Posterior cingulate gyrus (tissue), 11 donors: ENCODE results near the gene MRI1.
"Not testable (repeated sequence)": the region's sequence is repeated elsewhere in the genome, so short reads cannot be mapped to it uniquely, and the experiment has no call there.

Experiments
- DNase-seq, 10 donors: peaks; one replicate each; pipeline versions ENCODE4 v3.0.0 to v3.0.0-alpha.2; 2020 to 2021; ENCODE audit warnings: mixed read lengths in 3 of 10
- intact Hi-C: fragments of 100-400 bp; cut with DNase I; formaldehyde crosslinking; loops from one replicate; pipeline ENCODE4 v1.15.1; 2023

The MRI1 gene

GRCh38 chr19:13764101-13764807 is at the start of gene MRI1:
Gene MRI1 (plus strand): TSS chr19:13764522. CDS start chr19:13764589, 67 bp downstream.
- intact Hi-C loops: no loop called here

DNA sequence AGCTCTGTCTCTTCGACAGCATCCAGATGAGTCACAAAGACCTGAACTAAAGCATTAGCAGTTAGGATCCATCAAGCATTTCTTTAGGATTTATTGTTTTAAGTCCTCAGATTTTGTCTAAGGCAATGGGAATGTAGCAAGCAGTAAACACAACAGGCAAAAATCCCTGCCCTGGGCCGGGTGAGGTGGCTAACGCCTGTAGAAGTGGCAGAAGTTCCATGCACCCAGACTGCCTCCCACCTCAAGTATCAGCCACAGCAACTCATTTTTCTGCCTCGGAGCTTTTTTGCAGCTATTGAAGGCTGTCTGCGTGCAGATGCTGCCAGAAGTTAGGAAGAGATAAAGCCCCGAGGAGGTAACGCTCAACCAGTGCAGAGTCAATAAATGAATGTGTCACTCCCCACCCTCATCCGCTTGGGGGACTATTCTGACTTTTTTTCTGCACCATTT is 47.1 kb upstream of the MRI1 start:
- intact Hi-C loops: loop anchor here (5.0 kb wide), 1 partner anchor 100 kb away; no protein-coding TSS in a partner anchor
- no peak for DNase-seq

More at GRCh38 chr19:13764101-13764807, at the start of gene MRI1:
- peak; percentile 65 to 98 (median 86) for DNase-seq

DNA sequence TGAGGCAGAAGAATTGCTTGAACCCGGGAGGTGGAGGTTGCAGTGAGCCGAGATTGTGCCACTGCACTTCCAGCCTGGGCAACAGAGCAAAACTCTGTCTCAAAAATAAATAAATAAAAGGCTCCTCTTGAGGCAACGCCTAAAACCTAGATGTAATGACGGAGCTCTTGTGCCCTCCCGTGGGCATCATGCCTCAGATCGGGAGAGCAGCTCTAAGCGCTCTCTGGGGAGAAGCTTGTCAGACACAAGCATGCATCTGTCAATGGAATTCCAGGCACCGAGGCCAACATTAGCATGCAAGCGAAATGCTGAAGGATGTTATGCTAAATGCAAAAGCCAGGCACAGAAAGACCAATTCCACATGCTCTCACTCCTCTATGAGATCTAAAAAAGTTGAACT is 45.6 kb upstream of the MRI1 start:
- peak; percentile 41 to 96 (median 74) for DNase-seq
- intact Hi-C loops: loop anchor here (2.0 to 5.0 kb wide), 2 partner anchors 101 to 122 kb away; no protein-coding TSS in a partner anchor

DNA sequence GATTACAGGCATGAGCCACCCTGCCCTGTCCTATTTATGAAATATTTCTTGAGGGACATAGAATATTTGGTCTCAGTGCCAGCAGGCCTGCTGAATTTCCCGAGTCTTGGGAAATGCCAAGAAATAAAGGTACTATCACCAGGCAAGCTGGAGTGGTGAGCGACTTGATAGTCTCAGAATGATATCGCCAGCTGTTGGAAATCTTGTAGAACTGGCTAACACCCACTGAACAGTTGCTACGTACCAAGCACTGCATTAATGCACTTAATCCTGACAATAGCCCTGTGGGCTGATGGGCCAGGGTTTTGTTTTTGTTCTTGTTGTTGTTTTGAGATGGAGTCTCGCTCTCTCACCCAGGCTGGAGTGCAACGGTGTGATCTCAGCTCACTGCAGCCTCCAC is 42.2 kb upstream of the MRI1 start:
- intact Hi-C loops: loop anchor here (5.0 kb wide), 1 partner anchor 445 kb away; no protein-coding TSS in a partner anchor
- no peak for DNase-seq

DNA sequence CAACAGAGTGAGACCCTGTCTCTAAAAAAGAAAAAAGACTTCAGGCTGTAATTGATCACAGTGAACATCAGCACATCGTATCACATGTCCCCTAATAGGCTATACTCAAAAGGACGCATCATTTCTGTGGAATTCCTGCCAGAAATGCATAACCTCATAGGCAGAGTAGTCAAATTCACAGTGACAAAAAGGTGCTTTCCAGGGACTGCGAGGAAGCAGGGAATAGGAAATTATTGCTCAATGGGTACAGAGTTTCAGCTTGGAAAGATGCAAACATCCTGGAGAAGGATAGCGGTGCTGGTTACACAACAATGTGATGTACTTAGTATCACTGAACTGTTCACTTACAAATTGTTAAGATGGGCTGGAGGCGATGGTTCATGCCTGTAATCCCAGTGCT is 41.1 kb upstream of the MRI1 start:
- no peak for DNase-seq
- intact Hi-C loops: loop anchor here (5.0 kb wide), 1 partner anchor 446 kb away; no protein-coding TSS in a partner anchor

DNA sequence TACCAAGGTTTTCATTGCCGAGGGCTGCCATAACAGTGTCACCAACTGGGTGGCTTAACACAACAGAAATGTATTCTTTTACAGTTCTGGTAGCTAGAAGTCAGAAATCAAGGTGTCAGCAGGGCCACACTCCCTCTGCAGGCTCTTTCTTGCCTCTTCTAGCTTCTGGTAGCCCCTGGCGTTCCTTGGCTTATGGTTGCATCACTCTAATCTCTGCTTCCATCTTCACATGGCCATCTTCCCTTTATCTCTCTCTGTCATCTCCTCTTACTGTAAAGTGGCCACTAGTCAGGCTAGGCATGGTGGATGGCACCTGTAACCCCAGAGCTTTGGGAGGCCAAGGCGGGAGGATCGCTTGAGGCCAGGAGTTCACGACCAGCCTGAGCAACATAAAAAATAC is 38.0 kb upstream of the MRI1 start:
- intact Hi-C loops: no loop called here
- no peak for DNase-seq

DNA sequence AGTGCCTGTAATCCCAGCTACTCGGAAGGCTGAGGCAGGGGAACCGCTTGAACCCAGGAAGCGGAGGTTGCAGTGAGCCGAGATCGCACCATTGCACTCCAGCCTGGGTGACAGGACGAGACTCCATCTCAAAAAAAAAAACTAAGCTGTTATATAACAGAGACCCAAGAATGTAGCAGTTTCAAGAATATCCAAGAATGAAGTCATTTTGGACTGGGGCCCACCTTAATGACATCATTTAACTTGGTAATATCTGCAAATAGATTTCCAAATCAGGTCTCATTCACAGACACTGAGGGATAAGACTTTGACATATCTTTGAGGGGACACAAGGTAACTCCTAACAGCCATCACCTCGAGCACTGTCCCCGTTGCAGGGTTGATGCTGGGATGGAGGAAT is 36.5 kb upstream of the MRI1 start:
- DNase-seq: no peak
- intact Hi-C loops: no loop called here

GRCh38 chr19:13729859-13730258 is 34.5 kb upstream of the MRI1 start:
- DNase-seq: no peak
- intact Hi-C loops: no loop called here

GRCh38 chr19:13731147-13731964 is 33.0 kb upstream of the MRI1 start:
- peak; percentile 95 to 100 (median 97) for DNase-seq
- intact Hi-C loops: no loop called here

DNA sequence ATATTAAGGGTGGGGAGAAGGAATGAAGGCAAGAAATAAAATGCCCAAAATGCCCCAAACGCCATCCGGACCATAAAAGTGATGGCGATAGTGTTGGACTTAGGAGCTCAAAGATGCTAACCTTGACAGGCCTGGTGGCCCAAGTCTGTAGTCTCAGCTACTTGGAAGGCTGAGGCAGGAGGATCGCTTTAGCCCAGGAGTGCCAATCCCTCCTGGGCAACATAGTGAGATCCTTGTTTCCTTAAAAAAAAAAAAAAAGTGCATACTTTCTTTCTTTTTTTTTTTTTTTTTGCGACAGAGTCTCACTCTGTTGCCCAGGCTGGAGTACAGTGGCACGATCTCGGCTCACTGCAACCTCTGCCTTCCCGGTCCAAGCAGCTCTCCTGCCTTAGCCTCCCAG is 32.0 kb upstream of the MRI1 start:
- intact Hi-C loops: no loop called here
- no peak for DNase-seq

GRCh38 chr19:13734751-13735150 is 29.6 kb upstream of the MRI1 start:
- intact Hi-C loops: no loop called here

GRCh38 chr19:13738073-13738472 is 26.2 kb upstream of the MRI1 start:
- no peak for DNase-seq
- intact Hi-C loops: no loop called here

More at GRCh38 chr19:13734751-13735150, 29.6 kb upstream of the MRI1 start:
- no peak for DNase-seq

GRCh38 chr19:13741893-13742292 is 22.4 kb upstream of the MRI1 start:
- no peak for DNase-seq
- intact Hi-C loops: no loop called here

GRCh38 chr19:13742756-13743155 is 21.6 kb upstream of the MRI1 start:
- intact Hi-C loops: no loop called here
- DNase-seq: no peak

GRCh38 chr19:13744174-13744573 is 20.1 kb upstream of the MRI1 start:
- intact Hi-C loops: no loop called here
- DNase-seq: no peak

GRCh38 chr19:13747098-13747453 is 17.2 kb upstream of the MRI1 start:
- DNase-seq: no peak
- intact Hi-C loops: no loop called here

DNA sequence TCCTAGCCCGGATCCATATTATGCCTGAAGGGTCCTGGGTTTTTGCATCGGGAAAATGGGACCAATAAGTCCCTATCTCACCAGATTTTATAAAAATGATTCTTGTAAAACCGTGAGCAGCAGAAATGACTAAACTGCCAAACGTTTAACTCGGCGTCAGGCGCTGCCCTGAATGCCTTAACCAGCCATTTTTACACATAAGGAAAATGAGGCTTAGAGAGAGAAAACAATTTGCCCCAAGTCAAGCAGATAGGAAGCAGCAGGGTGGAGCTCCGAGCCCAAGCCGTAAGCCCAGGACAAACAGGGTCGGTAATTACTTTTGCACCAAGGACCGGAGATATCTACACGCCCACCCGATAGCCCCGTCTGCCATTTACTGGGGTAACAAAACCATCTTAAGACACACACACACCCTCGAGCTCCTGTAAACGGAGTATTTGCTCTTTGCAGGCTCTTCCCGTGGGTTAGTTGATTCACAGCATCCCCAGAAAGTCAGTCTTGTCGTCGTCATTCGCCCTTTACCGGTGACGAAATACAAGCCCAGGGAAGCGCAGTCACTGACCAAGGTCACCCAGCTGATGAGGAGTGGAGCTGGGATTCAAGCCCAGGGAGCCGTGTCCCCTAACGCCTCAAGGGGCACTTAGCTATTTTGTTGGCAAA is 16.0 kb upstream of the MRI1 start:
- DNase-seq: peak in 1 of 10 donors; percentile 37
- intact Hi-C loops: no loop called here

GRCh38 chr19:13751436-13751835 is 12.9 kb upstream of the MRI1 start:
- DNase-seq: peak in 2 of 10 donors; percentile 8 to 55
- intact Hi-C loops: no loop called here

DNA sequence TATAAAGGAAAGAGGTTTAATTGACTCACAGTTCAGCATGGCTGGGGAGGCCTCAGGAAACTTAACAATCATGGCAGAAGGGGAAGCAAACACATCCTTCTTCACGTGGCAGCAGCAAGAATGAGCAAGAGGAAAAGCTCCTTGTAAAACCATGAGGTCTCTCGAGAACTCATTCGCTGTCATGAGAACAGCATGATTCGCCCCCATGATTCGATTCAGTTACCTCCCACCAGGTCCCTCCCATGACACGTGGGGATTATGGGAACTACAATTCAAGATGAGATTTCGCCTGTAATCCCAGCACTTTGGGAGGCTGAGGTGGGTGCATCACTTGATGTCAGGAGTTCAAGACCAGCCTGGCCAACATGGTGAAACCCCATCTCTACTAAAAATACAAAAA is 10.7 kb upstream of the MRI1 start:
- DNase-seq, intact Hi-C loops: not testable (repeated sequence)

DNA sequence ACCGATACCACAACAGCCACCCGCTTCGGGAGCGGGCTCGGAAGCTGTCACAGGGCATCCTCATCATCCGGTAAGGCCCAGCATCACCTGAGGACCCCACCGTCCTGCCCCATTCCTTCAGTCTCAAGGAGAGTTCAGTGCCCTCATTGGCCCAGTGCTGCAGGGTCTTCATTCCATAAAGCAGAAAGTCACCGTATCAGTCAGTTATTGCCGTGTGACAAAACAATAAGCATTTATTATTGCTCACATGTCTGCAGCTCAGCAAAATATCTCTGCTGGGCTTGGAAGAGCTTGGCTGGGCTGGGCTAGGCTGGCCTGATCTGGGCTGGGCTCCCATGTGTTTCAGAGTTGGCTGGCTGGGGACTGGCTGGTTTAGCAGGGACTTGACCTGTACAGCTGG is 8.1 kb upstream of the MRI1 start:
- intact Hi-C loops: no loop called here
- DNase-seq: peak in 1 of 10 donors; percentile 34
